NCI-H446 (cell line): ENCODE results near the gene ZDHHC20.

ENCODE experiments used
- DNase-seq, 2 experiments: peaks; one replicate each; lab custom pipeline; 2025; lab: John Stamatoyannopoulos, UW

The ZDHHC20 gene

DNA sequence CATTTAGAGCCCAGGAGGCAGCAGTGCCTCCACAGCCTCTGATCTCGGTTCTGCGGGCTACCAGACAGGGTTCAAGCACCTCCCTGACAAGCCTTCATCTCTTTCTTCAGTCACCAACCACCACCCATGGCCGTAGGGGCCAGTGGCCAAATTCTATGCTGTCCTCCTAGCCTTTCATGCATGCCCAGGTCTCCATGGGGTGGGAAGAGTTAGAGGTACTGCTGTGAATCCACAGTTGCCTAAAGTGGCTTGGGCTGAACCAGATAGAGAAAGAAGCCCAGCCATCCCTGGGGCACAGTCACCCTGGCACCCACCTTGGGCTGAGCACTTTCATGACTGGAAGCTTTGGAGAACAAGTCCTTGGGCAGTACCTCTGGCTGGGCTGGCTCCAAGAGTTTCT is 97.4 kb downstream of the ZDHHC20 start:
- no peak for DNase-seq

GRCh38 chr13:21361123-21361522 is 98.0 kb downstream of the ZDHHC20 start:
- no peak for DNase-seq

- no peak for DNase-seq
Observed at GRCh38 chr13:21360463-21360862, 98.6 kb downstream of the ZDHHC20 start.

DNA sequence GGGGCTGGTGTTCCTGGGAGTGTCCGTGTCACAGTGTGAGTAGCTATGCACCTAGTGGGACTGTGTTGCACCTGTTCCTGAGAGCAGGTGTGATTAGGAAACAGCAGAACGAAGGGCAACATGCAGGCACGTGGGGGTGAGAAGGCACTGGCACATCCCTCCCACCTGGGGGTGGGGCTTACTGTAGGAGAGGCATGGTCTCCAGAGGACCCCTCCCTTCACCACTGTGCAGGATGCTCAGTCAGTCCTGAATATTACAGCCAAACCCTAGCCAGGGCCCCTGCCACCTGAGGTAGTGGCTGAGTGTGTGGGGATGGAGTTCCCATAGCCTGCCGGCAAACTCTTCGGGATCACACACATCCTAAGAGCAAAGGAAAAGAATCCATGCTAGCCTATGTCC is 99.2 kb downstream of the ZDHHC20 start:
- DNase-seq = no peak

DNA sequence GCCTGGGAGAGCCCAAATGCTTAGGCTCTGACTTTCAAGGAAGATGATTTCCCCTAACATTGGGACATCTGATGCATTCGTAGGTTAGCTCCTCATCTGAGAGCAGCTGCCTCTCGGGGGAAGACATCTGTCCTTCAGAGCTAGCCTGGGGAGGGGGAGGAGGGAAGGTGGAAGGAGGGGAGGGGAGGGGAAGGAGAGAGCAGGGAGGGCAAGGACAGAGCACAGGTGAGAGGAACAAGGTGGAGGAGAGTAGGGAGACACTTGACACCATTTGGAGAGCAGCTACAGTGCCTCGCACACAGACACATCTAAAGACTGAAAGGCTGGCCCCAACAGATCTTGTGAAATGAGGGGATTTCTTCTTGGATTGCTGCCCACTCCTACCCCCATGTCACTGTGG is 103.8 kb downstream of the ZDHHC20 start:
- no peak for DNase-seq

GRCh38 chr13:21354721-21355120 is 104.4 kb downstream of the ZDHHC20 start:
- DNase-seq = no peak

- no peak for DNase-seq
Observed at GRCh38 chr13:21348488-21349120, 110.5 kb downstream of the ZDHHC20 start.

- DNase-seq = no peak
Observed at GRCh38 chr13:21347753-21348318, 111.3 kb downstream of the ZDHHC20 start.

DNA sequence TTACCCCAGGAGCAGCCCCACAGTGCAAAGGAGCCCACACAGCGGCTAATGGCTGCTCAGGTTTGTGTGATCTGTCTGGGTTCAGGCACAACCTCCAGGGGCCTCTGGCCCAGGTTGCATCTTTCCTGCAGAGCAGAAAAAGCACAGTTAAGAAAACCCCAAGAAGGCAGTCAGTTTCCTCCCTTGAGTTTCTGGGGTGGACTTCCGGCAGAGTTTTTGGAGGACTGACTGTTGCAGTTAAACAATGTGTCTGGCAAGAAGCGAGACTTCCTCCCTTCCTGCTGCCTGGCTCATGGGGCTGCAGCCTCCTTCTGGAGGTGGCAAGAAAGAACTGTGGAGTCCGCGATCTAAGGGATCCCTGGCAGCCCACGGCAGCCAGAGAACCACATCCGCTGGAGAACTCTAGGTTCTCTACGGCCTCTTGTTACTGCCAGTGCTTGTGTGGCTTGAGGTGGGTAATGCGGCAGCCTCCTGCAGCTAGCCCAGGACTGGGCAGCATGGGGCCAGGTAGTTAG is 114.4 kb downstream of the ZDHHC20 start:
- no peak for DNase-seq

GRCh38 chr13:21343659-21344058 is 115.4 kb downstream of the ZDHHC20 start:
- DNase-seq = no peak

- DNase-seq = no peak
Observed at GRCh38 chr13:21342699-21343442, 116.2 kb downstream of the ZDHHC20 start.

DNA sequence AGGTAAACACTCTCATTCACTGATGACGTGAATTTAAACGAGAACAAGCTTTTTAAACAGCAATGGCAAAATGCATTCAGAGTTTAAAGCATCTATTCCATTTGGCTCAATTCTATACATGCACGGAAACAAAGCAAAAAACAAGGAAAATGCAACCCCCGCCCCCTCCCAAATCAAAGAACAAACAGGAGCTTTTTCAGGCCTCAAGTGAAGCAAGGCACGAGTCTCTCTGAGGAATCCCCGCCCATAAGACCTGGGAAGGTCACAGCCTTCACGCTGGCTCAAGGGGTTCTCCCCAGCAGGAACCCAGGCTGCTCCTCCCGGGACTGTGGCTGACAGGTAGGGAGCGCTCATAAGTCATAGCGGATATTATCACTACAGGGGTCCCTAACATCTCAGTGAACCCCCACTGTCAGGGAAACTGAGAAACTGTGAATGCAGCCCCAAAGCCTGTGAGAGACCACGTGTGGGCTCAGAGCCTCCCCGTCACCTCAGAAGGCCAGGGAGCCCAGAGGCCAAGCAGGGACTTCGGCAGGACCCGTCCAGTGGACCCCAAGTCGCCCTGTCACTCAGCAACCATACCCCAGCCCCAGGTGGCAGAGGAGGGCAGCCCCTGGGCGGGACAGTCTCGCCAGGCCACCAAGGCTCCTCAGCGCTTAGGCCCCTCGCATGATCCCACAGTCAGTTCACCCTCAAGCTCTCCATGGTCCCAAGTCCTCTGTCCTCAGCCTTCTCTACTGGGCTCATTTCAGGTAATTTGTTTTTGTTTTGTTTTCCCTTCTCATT is 117.3 kb downstream of the ZDHHC20 start:
- DNase-seq = no peak

DNA sequence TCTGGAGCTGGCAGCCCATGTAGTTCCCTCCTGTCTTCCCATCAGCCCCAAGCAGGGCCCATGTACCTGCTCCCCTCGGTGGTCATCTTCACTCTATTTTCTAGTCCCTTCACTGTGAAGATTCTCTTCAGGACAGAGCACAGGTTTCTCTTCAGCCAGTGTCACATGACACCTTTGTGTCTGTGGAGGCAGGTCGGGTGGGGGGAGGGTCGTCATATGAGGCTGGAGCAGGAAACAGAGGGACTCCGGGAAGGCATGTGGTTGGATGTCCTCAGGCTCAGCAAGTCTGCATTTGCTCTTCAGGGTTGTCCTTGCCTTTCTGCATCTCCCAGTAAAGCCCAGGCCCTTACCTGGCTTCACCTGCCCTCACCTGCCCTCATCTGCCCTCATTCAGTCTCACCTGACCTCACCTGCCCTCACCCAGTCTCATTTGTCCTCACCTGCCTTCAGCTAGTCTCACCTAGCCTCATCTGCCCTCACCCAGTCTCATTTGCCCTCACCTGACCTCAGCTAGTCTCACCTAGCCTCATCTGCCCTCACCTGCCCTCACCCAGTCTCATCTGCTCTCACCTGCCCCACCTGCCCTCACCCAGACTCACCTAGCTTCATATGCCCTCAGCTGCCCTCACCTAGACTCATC is 120.3 kb downstream of the ZDHHC20 start:
- DNase-seq = no peak

DNA sequence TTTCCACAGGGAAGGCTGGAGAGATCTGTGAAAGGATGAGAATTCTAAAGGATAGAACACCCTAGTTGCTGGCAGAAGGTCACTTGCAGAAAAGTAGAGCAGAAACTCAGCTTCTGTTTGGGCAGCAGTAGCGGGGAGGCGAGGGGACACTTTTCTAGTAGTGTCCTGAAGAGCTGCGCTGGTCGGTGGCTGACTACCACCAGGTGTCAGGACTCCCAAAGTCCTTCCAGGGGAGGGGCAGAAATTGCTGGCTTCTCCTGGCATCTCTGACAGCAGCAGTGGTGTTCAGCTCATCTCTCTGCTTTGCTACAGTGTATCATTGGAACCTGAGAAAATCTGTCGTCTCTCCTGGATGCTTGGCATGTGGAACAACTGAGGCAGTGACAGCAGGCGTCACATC is 120.9 kb downstream of the ZDHHC20 start:
- DNase-seq = no peak

- DNase-seq = no peak
Observed at GRCh38 chr13:21336609-21337349, 122.3 kb downstream of the ZDHHC20 start.

DNA sequence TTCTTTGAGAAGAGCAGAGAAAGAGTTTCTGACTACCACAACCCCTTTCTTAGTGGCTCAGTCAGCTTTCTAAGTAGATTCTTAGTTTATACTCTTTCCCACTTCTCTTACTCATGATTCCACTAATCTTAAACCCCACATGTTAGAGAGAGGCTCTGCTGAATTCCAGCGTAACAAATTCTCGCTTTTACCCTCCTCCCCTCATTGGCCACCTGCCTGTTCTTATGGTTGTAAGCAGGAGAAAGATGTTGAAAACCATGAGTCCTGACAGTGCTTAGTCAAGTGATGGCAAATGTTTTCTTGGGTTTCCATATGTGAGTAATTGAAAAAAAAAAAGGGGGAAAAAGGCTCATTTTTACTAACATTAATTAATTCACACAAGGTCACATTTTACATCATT is 125.9 kb downstream of the ZDHHC20 start:
- DNase-seq = no peak

- no peak for DNase-seq
Observed at GRCh38 chr13:21330126-21330861, 128.8 kb downstream of the ZDHHC20 start.

GRCh38 chr13:21328836-21329477 is 130.1 kb downstream of the ZDHHC20 start:
- no peak for DNase-seq

DNA sequence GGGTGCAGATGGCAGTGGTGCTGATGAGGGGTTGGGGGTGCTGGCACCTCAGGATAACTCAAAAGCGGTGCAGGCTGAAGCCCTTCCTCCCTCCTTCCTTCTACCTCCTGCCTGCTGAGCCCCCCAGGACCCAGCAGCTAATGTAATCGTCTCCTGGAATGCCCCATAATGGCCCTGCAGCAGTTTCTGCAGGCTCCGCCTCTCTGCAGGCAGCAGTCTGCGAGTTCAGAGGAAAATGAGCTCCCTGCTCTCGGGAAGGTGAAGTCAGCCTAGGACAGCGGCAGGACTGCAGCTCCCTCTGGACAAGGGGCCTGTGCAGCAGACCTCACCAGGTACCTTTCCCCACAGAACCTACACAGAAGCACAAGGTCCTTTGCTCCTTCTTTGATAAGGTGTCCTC is 130.9 kb downstream of the ZDHHC20 start:
- DNase-seq = no peak
